GM06990 (cell line): Measurements from ENCODE around the gene HSPA9.

ENCODE experiments used
- DNase-seq: peaks from one replicate; pipeline ENCODE4 v3.0.0-alpha.2; 2011; ENCODE audit not compliant: insufficient read length; ENCODE audit errors: extremely low read depth
- H3K27me3 ChIP-seq: replicated peaks from 2 replicates; pipeline ENCODE4 v1.6.0; 2011; ENCODE audit warnings: low read length; ENCODE audit not compliant: control insufficient read depth, insufficient read depth
- H3K36me3 ChIP-seq: 2 replicates; pipeline ENCODE4 v1.5.1; 2011; ENCODE audit warnings: low read length; ENCODE audit not compliant: control insufficient read depth, insufficient read depth
- H3K4me3 ChIP-seq: replicated peaks from 2 replicates; pipeline ENCODE4 v1.5.1; 2011; ENCODE audit warnings: low read depth, mild to moderate bottlenecking, control low read depth, low read length
- CTCF ChIP-seq: IDR thresholded peaks from 2 replicates; pipeline ENCODE4 v1.5.1; 2011; ENCODE audit warnings: low read length, control low read depth, mild to moderate bottlenecking, inconsistent platforms; ENCODE audit not compliant: insufficient read depth, poor library complexity, severe bottlenecking

HSPA9 gene

GRCh38 chr5:138600446-138600845 lies 25.2 kb upstream of the HSPA9 start:
- no peak overlapping the region for H3K4me3 ChIP-seq

DNA sequence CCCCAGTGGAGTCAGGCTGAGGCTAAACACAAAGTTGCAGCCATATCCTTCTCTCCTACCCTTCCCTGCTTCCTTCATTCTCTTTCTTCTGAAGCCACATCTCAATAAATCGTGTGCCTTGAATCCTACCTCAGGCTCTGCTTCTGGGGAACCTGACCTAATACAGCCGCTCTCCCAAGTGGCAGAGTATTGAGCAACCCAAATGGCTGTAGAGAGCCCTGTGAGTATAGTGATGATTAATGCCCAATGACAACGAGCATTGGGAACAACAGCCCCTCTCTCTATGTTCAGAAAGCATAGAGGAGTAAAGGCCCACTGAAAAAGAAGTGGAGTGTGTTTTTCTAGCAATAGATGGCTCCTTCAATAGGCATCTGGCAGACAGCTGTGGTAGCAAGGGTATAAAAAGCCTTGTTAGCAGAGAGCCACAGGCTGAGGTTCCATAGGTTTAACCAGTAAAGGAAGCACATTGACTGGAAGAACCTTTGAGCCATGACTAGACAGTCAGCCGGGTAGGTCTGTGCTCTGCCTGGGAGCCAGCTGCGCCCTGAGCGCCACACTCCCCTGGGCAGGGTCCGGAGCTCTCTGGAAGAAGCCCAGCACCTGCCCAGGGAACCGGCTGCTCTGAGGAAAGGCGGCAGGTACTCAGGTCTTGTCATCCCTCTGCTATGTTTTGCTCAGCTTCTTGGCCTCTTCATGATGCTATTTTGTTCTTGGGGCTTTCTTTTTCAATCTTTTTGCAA lies 22.6 kb upstream of the HSPA9 start:
- no peak overlapping the region for H3K4me3 ChIP-seq
- H3K36me3 ChIP-seq, result no peaks in the 10 kb centered on the region
- H3K27me3 ChIP-seq, result no peaks in the 10 kb centered on the region
- no peak for DNase-seq
- no peak for TF ChIP-seq CTCF

More at GRCh38 chr5:138600446-138600845, 25.2 kb upstream of the HSPA9 start:
- DNase-seq, result no peak
- TF ChIP-seq CTCF, result no peak
- Histone ChIP-seq H3K27me3 (no peaks in the 10 kb centered on the region), H3K36me3 (no peaks in the 10 kb centered on the region)

DNA sequence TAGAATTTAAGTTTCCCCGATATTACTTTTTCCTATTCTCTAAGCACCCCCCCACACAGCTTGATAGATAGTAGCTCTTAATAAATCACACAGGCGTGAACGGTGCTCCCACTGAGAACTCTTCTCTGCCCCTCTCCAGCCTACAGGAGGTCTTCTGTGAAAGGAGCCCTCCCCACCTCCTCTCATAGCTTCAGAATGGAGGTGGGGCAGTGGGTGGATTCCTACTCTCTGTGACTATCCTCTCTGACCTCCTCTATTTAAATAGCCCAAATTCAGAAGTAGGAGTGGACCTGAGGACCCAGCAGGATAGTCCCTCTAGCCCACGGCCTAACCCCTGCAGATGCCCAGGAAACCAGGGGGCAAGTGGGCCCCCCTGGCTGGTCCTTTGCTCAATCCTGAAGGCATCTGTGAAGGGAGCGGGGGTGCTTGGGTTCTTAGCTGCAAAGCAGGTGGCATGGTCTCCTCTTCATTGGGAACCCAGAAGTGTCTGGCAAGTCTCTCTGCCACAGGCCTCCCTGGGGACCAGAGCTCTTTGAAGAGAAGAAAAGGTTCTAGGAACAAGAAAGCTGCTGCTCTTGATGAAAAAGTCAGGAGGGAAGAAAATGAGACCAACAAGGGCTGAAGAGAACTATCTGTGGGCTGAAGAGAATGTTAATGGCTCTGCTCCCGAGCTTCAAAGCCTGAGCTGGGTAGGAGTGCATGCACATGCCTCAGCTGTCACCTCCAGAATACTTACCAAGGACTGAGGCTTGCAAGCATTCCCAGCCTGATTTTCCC lies 21.1 kb upstream of the HSPA9 start:
- H3K27me3 ChIP-seq, result no peaks in the 10 kb centered on the region
- no peak for TF ChIP-seq CTCF
- DNase-seq, result no peak

DNA sequence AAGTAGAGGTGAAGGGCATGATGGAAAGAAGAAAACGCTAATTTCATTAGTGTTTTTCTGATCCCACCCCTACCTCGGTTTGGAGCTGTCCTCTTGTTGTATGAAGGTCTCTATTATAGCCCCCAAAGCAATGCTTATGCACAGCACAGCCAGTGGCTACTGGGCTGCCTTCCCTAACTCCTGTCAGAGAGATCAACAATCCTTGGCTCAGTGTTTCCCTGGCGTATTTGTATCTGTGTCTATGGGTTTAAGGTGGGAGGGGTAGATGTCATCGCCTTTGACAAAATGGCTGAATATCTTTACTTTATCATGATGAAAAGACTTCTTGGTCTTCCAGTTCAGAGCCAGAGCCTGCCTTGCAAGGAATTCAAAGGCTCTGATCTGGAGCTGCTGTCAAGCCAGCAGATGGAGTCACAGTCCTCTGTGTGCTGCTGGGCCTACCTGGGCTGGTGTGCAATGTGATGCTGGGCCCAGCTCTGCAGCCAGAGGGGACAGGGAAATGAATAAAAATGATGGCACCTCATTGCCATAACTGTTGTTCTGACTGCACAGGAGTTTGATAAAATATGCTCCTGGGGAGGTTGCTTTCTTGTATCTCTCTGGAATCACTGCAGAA lies 20.1 kb upstream of the HSPA9 start:
- peak; percentile 9 for TF ChIP-seq CTCF
- no peak overlapping the region for H3K4me3 ChIP-seq
- DNase-seq, result no peak
- no peaks in the 10 kb centered on the region for H3K27me3 ChIP-seq
- H3K36me3 ChIP-seq, result no peaks in the 10 kb centered on the region

More for the DNA sequence above, 21.1 kb upstream of the HSPA9 start:
- H3K4me3 ChIP-seq, result no peak overlapping the region
- no peaks in the 10 kb centered on the region for H3K36me3 ChIP-seq

GRCh38 chr5:138594305-138595058 lies 19.3 kb upstream of the HSPA9 start:
- peak; percentile 43 for TF ChIP-seq CTCF
- Histone ChIP-seq H3K4me3 (no peak overlapping the region), H3K36me3 (no peaks in the 10 kb centered on the region), H3K27me3 (no peaks in the 10 kb centered on the region)
- DNase-seq, result no peak
